ENCODE results near the gene HSF2BP.
"Not testable (repeated sequence)": the region's sequence is repeated elsewhere in the genome, so short reads cannot be mapped to it uniquely, and the experiment has no call there.

The HSF2BP gene

GRCh38 chr21:43622796-43623195 lies 36.5 kb downstream of the HSF2BP start:
- no peak for DNase-seq (ENCODE audit: extremely low read depth in 1 of 2, low read depth in 1 of 2)

GRCh38 chr21:43619856-43620255 lies 39.4 kb downstream of the HSF2BP start:
- DNase-seq (ENCODE audit: extremely low read depth in 1 of 2, low read depth in 1 of 2), result no peak

- no peak for DNase-seq (ENCODE audit: extremely low read depth in 1 of 2, low read depth in 1 of 2)
Observed at GRCh38 chr21:43619344-43619743, 39.9 kb downstream of the HSF2BP start.

GRCh38 chr21:43618940-43619339 lies 40.3 kb downstream of the HSF2BP start:
- DNase-seq (ENCODE audit: extremely low read depth in 1 of 2, low read depth in 1 of 2), result no peak

- DNase-seq (ENCODE audit: extremely low read depth in 1 of 2, low read depth in 1 of 2), result not testable (repeated sequence)
Observed at GRCh38 chr21:43616861-43617260, 42.4 kb downstream of the HSF2BP start.

GRCh38 chr21:43614839-43615238 lies 44.4 kb downstream of the HSF2BP start:
- no peak for DNase-seq (ENCODE audit: extremely low read depth in 1 of 2, low read depth in 1 of 2)

GRCh38 chr21:43613755-43614638 lies 45.3 kb downstream of the HSF2BP start:
- DNase-seq (ENCODE audit: extremely low read depth in 1 of 2, low read depth in 1 of 2), result no peak

GRCh38 chr21:43611598-43612369 lies 47.5 kb downstream of the HSF2BP start:
- DNase-seq (ENCODE audit: extremely low read depth in 1 of 2, low read depth in 1 of 2), result no peak

GRCh38 chr21:43609501-43610340 lies 49.6 kb downstream of the HSF2BP start:
- no peak for DNase-seq (ENCODE audit: extremely low read depth in 1 of 2, low read depth in 1 of 2)

GRCh38 chr21:43608664-43609063 lies 50.6 kb downstream of the HSF2BP start:
- DNase-seq (ENCODE audit: extremely low read depth in 1 of 2, low read depth in 1 of 2), result no peak

GRCh38 chr21:43608225-43608624 lies 51.1 kb downstream of the HSF2BP start:
- DNase-seq (ENCODE audit: extremely low read depth in 1 of 2, low read depth in 1 of 2), result no peak

- no peak for DNase-seq (ENCODE audit: extremely low read depth in 1 of 2, low read depth in 1 of 2)
Observed at GRCh38 chr21:43605320-43606215, 53.7 kb downstream of the HSF2BP start.

- DNase-seq (ENCODE audit: extremely low read depth in 1 of 2, low read depth in 1 of 2), result no peak
Observed at GRCh38 chr21:43604505-43605204, 54.6 kb downstream of the HSF2BP start.

GRCh38 chr21:43603641-43604504 lies 55.4 kb downstream of the HSF2BP start:
- no peak for DNase-seq (ENCODE audit: extremely low read depth in 1 of 2, low read depth in 1 of 2)

GRCh38 chr21:43603233-43603626 lies 56.1 kb downstream of the HSF2BP start:
- DNase-seq (ENCODE audit: extremely low read depth in 1 of 2, low read depth in 1 of 2), result no peak

GRCh38 chr21:43602266-43603232 lies 56.7 kb downstream of the HSF2BP start:
- no peak for DNase-seq (ENCODE audit: extremely low read depth in 1 of 2, low read depth in 1 of 2)

- DNase-seq (ENCODE audit: extremely low read depth in 1 of 2, low read depth in 1 of 2), result no peak
Observed at GRCh38 chr21:43600642-43601402, 58.5 kb downstream of the HSF2BP start.

Data from stimulated activated CD8-positive, alpha-beta memory T cell treated with anti-CD3 and anti-CD28 coated beads, Interleukin-7, amount 100 ng/mL, for 48 hours (primary cell).